Psoas muscle (tissue), 8 donors: ENCODE measurements around the gene ABI2. TPM values are rescaled to one million over a fixed set of nuclear protein-coding genes. Genes with fewer than 3 reads are reported as not detected.
A peak's percentile ranks its signal among the peaks of the same experiment; 100 is the strongest.

Source experiments
- ATAC-seq, 4 donors: fragments of 200-7000 bp; cut with Tn5 transposase; one replicate each; pipeline ENCODE4 v1.9.1; 2020; ENCODE audit warnings: moderate library complexity in 3 of 4, mild to moderate bottlenecking in 2 of 4
- DNase-seq, 2 donors: peaks; one replicate each; pipeline ENCODE4 v3.0.0-alpha.2; 2020
- H3K27ac ChIP-seq: fragments of 200-600 bp; one replicate; pipeline ENCODE4 v1.8.0; 2022
- H3K27me3 ChIP-seq, 3 donors: fragments of 200-600 bp in 1 of 3; one replicate each; pipeline versions ENCODE4 v1.6.1 to v1.8.0; 2013 to 2022; ENCODE audit warnings: low read length in 2 of 3, mild to moderate bottlenecking in 2 of 3, moderate library complexity in 1 of 3; ENCODE audit not compliant: insufficient read depth in 3 of 3
- H3K36me3 ChIP-seq, 2 donors: fragments of 200-600 bp in 1 of 2; one replicate each; pipeline versions ENCODE4 v1.6.1 to v1.8.0; 2013 to 2022; ENCODE audit warnings: low read depth in 1 of 2, mild to moderate bottlenecking in 1 of 2, moderate library complexity in 1 of 2; ENCODE audit not compliant: insufficient read depth in 1 of 2
- H3K4me1 ChIP-seq: fragments of 200-600 bp; one replicate; pipeline ENCODE4 v1.8.0; 2022
- H3K4me3 ChIP-seq: fragments of 200-600 bp; one replicate; pipeline ENCODE4 v1.8.0; 2022; ENCODE audit warnings: mild to moderate bottlenecking
- H3K9me3 ChIP-seq: fragments of 200-600 bp; one replicate; pipeline ENCODE4 v1.8.0; 2022
- CTCF ChIP-seq: fragments of 200-600 bp; IDR thresholded peaks from one replicate; pipeline ENCODE4 v1.8.0; 2022; ENCODE audit warnings: antibody characterized with exemption
- WGBS, 3 donors: extraction: QIAGEN DNeasy Blood & Tissue Kit; methylation state at CpG; one replicate each; pipeline versions ENCODE4 v1.1.6 to v1.1.7; 2013; 5-methylcytosine and 5-hydroxymethylcytosine counted together
- intact Hi-C, 2 donors: fragments of 100-400 bp; cut with DNase I; formaldehyde crosslinking; loops; one replicate each; pipeline versions ENCODE4 v1.11.0 to v1.14.2; 2022
- polyA plus RNA-seq, 3 donors: library from polyadenylated mRNA; stranded (reverse); fragments of 200-250 nt; gene quantifications; one replicate each; pipeline ENCODE4 v1.2.3, GENCODE V29; 2013
- total RNA-seq, 4 donors: library from RNA; stranded (reverse); fragmentation: NEBNext Ultra II Directional in 2 of 4; extraction: Animal tissue kit (Norgen Biotek cat#: 25700) in 2 of 4; gene quantifications; one replicate each; pipeline versions ENCODE4 v1.2.1 to v1.2.4, GENCODE V29; 2021 to 2023
- donor health status: healthy with polysubstance abuse.
- donor health status: DM: no; HTN: no; CAD: no; lungs with moderate emphysema.
- donor health status: Bipolar disorder and iron deficiency.
- donor health status: healthy.
- donor health status: DM: yes; HTN: yes; CAD: no.
- donor health status: DM: no; HTN: no; CAD: no.
- donor health status: DM: no; HTN: no; CAD: no.
- donor health status: DM: yes; HTN: yes; CAD: no.

Gene ABI2
- total and polyA plus RNA-seq, 7 donors: 7.5 to 16.9 (median 12.9) TPM

DNA sequence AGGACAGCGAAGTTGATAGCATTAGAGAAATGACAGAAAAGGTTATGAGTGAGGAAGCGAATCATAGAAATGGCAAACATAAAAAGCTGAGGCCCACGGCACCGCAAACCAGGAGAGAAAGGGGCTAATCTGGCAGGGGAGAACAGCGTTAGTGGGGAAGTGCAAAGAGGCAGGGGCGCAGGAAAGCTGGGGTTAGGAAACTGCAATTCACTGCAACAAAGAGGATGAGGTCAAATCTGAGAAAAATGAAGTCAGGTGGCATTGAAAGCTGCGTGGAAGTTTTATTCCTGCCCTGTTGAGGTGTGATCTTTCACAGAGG is 653 bp upstream of the ABI2 start:
- intact Hi-C loops: loop anchor here in 1 of 2 donors (10.0 kb wide), 1 partner anchor 753 kb away; no protein-coding TSS in a partner anchor
- H3K4me1 ChIP-seq: peaks cover 4% of the 10 kb centered on the region

GRCh38 chr2:203328760-203329540 is 756 bp downstream of the ABI2 start:
- 2 to 4% (median 3%) methylated on average over 31 of the region's 31 CpGs for WGBS, 3 donors
- no peak for TF ChIP-seq CTCF
- Histone ChIP-seq H3K4me3 (peak overlapping the region; percentile 98), H3K27me3 (no peaks in the 10 kb centered on the region), H3K27ac (peak overlapping the region; percentile 62), H3K36me3 (no peaks in the 10 kb centered on the region), H3K9me3 (no peaks in the 10 kb centered on the region), H3K4me1 (peaks cover 4% of the 10 kb centered on the region)
- intact Hi-C loops: loop anchor here in 1 of 2 donors (10.0 kb wide), 1 partner anchor 754 kb away; no protein-coding TSS in a partner anchor
- DNase-seq (peak; percentile 43 to 50), ATAC-seq (peak; percentile 38 to 53 (median 48))

More for the DNA sequence above, 653 bp upstream of the ABI2 start:
- Histone ChIP-seq H3K27me3 (no peaks in the 10 kb centered on the region), H3K9me3 (no peaks in the 10 kb centered on the region), H3K27ac (peak overlapping the region; percentile 62), H3K4me3 (peak overlapping the region; percentile 98), H3K36me3 (no peaks in the 10 kb centered on the region)
- peak in 1 of 4 donors; percentile 6 for ATAC-seq
- WGBS, 3 donors: 9 to 17% (median 15%) methylated on average over 7 of the region's 7 CpGs
- TF ChIP-seq CTCF: no peak
- no peak for DNase-seq

GRCh38 chr2:203330434-203330833 is 2.2 kb downstream of the ABI2 start:
- Histone ChIP-seq H3K4me3 (no peak overlapping the region), H3K4me1 (peaks cover 4% of the 10 kb centered on the region), H3K27me3 (no peaks in the 10 kb centered on the region), H3K36me3 (no peaks in the 10 kb centered on the region), H3K9me3 (no peaks in the 10 kb centered on the region), H3K27ac (no peak overlapping the region)
- ATAC-seq: no peak
- TF ChIP-seq CTCF: no peak
- DNase-seq: no peak
- intact Hi-C loops: no loop called here

GRCh38 chr2:203338322-203338721 is 10.1 kb downstream of the ABI2 start:
- no peak overlapping the region for H3K27ac ChIP-seq

More at GRCh38 chr2:203338322-203338721, 10.1 kb downstream of the ABI2 start:
- Histone ChIP-seq H3K9me3 (no peaks in the 10 kb centered on the region), H3K4me3 (no peak overlapping the region), H3K27me3 (no peaks in the 10 kb centered on the region), H3K4me1 (no peaks in the 10 kb centered on the region), H3K36me3 (no peaks in the 10 kb centered on the region)
- no peak for TF ChIP-seq CTCF
- DNase-seq (no peak), ATAC-seq (no peak)
- 82 to 87% (median 85%) methylated on average over 4 of the region's 4 CpGs for WGBS, 3 donors
- intact Hi-C loops: no loop called here
